ENCODE results near the gene CA14. TPM values are rescaled to one million over a fixed set of nuclear protein-coding genes. Genes with fewer than 3 reads are reported as not detected.

Gene CA14
- total and polyA plus RNA-seq, 2 experiments from 2014 or later: 41.3 to 47.4 TPM

DNA sequence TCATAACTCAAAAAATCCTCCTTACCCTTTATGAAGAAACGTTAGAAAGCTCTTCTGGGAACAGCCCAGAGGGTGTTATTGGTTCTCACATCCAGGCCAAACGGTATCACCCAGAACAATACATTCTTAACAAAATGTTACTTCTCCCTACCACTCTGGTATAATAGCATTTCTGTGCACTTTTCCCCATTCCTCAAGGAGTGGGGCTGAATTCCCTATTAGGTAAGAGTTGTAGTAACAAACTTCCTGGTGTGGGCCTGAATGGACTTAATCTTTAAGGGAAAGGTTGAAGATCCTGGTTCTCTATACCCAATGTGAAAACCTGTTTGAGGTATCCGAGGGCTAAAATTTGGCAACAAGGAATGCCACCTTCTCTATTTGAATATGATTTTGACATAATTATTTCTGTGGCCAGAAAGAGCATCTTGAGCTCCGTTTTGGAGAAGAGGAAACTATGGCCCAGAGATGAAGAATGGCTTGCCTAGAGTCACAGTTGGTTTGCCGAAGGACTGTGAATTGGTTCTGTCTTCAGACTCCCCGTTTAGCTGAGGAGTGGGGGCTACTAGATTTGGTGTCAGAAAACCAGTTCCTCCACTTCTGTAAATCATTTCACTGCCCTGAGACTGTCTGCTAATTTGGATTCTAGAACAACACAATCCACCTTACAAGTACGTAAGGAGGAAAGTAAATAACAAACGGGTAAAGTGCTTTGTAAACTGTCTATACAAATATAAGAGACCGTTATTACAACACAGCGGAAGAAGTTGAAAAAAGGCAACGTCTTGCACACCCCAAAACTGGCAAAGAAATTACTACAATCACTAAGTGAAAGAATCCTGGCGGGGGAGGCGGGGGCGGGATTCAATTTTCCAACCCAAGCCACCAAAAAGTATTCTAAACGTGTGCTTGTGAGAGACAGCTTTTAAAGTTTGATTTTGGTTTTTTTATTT, 23.9 kb upstream of the CA14 start:
- peak overlapping the region; percentile 80 for H3K4me2 ChIP-seq
- H3K36me3 Mint-ChIP-seq (ENCODE audit: low read depth): peaks cover 31% of the 10 kb centered on the region
- H2AFZ ChIP-seq: no peak overlapping the region
- DNase-seq (ENCODE audit: low spot score) (no peak), ATAC-seq (no peak)
- peaks cover 5% of the 10 kb centered on the region for H3K27me3 Mint-ChIP-seq (ENCODE audit: insufficient read depth, low read depth, poor library complexity)
- H3K4me1 ChIP-seq (ENCODE audit: insufficient read depth): peaks cover 15% of the 10 kb centered on the region
- peak overlapping the region; percentile 76; the same call in 1 of the 2 replicates for H3K27ac ChIP-seq (ENCODE audit: low read depth)
- peak overlapping the region; percentile 71 for H3K4me3 ChIP-seq
- peak overlapping the region; percentile 7; the same call in 1 of the 2 replicates for H3K27ac Mint-ChIP-seq
- peaks cover 9% of the 10 kb centered on the region for H3K36me3 ChIP-seq (ENCODE audit: insufficient read depth)
- peaks cover 7% of the 10 kb centered on the region; the same call in 1 of the 2 replicates for H3K9me2 ChIP-seq (ENCODE audit: insufficient read depth)
- TF ChIP-seq EZH2phosphoT487 (IDR thresholded peaks at IDR 0.05; ENCODE audit: unreplicated experiment) (no peak), JUNB (IDR thresholded peaks at IDR 0.05; ENCODE audit: unreplicated experiment) (no peak), STAT1 (IDR thresholded peaks at IDR 0.05; ENCODE audit: unreplicated experiment) (no peak)
- H3K79me2 ChIP-seq (replicated peaks; ENCODE audit: insufficient read depth): peaks cover 65% of the 10 kb centered on the region
- no peaks in the 10 kb centered on the region for H3K27me3 ChIP-seq (ENCODE audit: insufficient read depth)
- no peaks in the 10 kb centered on the region; the same call in 2 of the 3 replicates for H3K9me3 Mint-ChIP-seq
- H3K4me3 Mint-ChIP-seq: no peak overlapping the region; the same call in 2 of the 3 replicates
- H3K4me1 Mint-ChIP-seq: peaks cover 17% of the 10 kb centered on the region
- peaks cover 12% of the 10 kb centered on the region; the same call in 1 of the 2 replicates for H4K20me1 ChIP-seq (replicated peaks; ENCODE audit: insufficient read depth)
- 0 out of 2 replicates have a peak, but pooled peaks cover 3% of the 10 kb centered on the region for H3F3A ChIP-seq (replicated peaks; ENCODE audit: low read depth)

DNA sequence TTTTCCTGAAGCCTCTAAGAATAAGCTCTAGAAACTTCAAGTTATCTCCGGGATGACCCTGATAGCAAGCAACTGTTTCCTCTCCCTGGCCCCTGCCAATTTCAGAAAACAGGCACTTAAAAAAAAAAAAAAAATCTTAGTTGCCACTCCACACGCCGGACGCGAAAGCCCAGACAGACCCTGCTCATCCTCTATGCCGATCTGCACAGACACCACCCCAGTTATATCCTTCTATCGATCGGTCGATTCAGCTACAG, 23.3 kb upstream of the CA14 start:
- 0 out of 2 replicates have a peak, but pooled peaks cover 3% of the 10 kb centered on the region for H3F3A ChIP-seq (replicated peaks; ENCODE audit: low read depth)
- Mint-ChIP-seq H3K4me1 (peaks cover 17% of the 10 kb centered on the region), H3K27me3 (ENCODE audit: insufficient read depth, low read depth, poor library complexity) (peaks cover 7% of the 10 kb centered on the region), H3K36me3 (ENCODE audit: low read depth) (peaks cover 25% of the 10 kb centered on the region; the same call in 2 of the 3 replicates), H3K9me3 (no peaks in the 10 kb centered on the region; the same call in 2 of the 3 replicates), H3K4me3 (no peak overlapping the region; the same call in 2 of the 3 replicates), H3K27ac (peak overlapping the region; percentile 95)
- H3K27ac ChIP-seq (ENCODE audit: low read depth): peak overlapping the region; percentile 76
- peak overlapping the region; percentile 80 for H3K4me2 ChIP-seq
- peaks cover 9% of the 10 kb centered on the region for H3K36me3 ChIP-seq (ENCODE audit: insufficient read depth)
- no peaks in the 10 kb centered on the region for H3K27me3 ChIP-seq (ENCODE audit: insufficient read depth)
- H3K4me3 ChIP-seq: peak overlapping the region; percentile 71
- H4K20me1 ChIP-seq (replicated peaks; ENCODE audit: insufficient read depth): peaks cover 12% of the 10 kb centered on the region; the same call in 1 of the 2 replicates
- H3K4me1 ChIP-seq (ENCODE audit: insufficient read depth): peaks cover 15% of the 10 kb centered on the region
- no peak overlapping the region for H2AFZ ChIP-seq
- ATAC-seq: no peak
- no peak for DNase-seq (ENCODE audit: low spot score)
- H3K79me2 ChIP-seq (replicated peaks; ENCODE audit: insufficient read depth): peaks cover 65% of the 10 kb centered on the region
- peaks cover 7% of the 10 kb centered on the region; the same call in 1 of the 2 replicates for H3K9me2 ChIP-seq (ENCODE audit: insufficient read depth)
- TF ChIP-seq STAT1 (IDR thresholded peaks at IDR 0.05; ENCODE audit: unreplicated experiment) (no peak), CREB1 (CRISPR knock-in tag; IDR thresholded peaks at IDR 0.05; ENCODE audit: low read depth) (no peak), POLR2AphosphoS5 (IDR thresholded peaks at IDR 0.05; ENCODE audit: low read depth) (no peak), EZH2 (IDR thresholded peaks at IDR 0.05; ENCODE audit: low read depth, unreplicated experiment) (no peak), NANOG (IDR thresholded peaks at IDR 0.05; ENCODE audit: borderline replicate concordance) (no peak), ZNF331 (CRISPR knock-in tag; IDR thresholded peaks at IDR 0.05; ENCODE audit: low read depth) (no peak), EZH2phosphoT487 (IDR thresholded peaks at IDR 0.05; ENCODE audit: unreplicated experiment) (no peak)
- TF ChIP-seq, protein P1, sequence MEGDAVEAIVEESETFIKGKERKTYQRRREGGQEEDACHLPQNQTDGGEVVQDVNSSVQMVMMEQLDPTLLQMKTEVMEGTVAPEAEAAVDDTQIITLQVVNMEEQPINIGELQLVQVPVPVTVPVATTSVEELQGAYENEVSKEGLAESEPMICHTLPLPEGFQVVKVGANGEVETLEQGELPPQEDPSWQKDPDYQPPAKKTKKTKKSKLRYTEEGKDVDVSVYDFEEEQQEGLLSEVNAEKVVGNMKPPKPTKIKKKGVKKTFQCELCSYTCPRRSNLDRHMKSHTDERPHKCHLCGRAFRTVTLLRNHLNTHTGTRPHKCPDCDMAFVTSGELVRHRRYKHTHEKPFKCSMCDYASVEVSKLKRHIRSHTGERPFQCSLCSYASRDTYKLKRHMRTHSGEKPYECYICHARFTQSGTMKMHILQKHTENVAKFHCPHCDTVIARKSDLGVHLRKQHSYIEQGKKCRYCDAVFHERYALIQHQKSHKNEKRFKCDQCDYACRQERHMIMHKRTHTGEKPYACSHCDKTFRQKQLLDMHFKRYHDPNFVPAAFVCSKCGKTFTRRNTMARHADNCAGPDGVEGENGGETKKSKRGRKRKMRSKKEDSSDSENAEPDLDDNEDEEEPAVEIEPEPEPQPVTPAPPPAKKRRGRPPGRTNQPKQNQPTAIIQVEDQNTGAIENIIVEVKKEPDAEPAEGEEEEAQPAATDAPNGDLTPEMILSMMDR (conservative IDR thresholded peaks at IDR 0.05; ENCODE audit: low read depth in 2 of 2): no peak
- TF ChIP-seq, protein P2, sequence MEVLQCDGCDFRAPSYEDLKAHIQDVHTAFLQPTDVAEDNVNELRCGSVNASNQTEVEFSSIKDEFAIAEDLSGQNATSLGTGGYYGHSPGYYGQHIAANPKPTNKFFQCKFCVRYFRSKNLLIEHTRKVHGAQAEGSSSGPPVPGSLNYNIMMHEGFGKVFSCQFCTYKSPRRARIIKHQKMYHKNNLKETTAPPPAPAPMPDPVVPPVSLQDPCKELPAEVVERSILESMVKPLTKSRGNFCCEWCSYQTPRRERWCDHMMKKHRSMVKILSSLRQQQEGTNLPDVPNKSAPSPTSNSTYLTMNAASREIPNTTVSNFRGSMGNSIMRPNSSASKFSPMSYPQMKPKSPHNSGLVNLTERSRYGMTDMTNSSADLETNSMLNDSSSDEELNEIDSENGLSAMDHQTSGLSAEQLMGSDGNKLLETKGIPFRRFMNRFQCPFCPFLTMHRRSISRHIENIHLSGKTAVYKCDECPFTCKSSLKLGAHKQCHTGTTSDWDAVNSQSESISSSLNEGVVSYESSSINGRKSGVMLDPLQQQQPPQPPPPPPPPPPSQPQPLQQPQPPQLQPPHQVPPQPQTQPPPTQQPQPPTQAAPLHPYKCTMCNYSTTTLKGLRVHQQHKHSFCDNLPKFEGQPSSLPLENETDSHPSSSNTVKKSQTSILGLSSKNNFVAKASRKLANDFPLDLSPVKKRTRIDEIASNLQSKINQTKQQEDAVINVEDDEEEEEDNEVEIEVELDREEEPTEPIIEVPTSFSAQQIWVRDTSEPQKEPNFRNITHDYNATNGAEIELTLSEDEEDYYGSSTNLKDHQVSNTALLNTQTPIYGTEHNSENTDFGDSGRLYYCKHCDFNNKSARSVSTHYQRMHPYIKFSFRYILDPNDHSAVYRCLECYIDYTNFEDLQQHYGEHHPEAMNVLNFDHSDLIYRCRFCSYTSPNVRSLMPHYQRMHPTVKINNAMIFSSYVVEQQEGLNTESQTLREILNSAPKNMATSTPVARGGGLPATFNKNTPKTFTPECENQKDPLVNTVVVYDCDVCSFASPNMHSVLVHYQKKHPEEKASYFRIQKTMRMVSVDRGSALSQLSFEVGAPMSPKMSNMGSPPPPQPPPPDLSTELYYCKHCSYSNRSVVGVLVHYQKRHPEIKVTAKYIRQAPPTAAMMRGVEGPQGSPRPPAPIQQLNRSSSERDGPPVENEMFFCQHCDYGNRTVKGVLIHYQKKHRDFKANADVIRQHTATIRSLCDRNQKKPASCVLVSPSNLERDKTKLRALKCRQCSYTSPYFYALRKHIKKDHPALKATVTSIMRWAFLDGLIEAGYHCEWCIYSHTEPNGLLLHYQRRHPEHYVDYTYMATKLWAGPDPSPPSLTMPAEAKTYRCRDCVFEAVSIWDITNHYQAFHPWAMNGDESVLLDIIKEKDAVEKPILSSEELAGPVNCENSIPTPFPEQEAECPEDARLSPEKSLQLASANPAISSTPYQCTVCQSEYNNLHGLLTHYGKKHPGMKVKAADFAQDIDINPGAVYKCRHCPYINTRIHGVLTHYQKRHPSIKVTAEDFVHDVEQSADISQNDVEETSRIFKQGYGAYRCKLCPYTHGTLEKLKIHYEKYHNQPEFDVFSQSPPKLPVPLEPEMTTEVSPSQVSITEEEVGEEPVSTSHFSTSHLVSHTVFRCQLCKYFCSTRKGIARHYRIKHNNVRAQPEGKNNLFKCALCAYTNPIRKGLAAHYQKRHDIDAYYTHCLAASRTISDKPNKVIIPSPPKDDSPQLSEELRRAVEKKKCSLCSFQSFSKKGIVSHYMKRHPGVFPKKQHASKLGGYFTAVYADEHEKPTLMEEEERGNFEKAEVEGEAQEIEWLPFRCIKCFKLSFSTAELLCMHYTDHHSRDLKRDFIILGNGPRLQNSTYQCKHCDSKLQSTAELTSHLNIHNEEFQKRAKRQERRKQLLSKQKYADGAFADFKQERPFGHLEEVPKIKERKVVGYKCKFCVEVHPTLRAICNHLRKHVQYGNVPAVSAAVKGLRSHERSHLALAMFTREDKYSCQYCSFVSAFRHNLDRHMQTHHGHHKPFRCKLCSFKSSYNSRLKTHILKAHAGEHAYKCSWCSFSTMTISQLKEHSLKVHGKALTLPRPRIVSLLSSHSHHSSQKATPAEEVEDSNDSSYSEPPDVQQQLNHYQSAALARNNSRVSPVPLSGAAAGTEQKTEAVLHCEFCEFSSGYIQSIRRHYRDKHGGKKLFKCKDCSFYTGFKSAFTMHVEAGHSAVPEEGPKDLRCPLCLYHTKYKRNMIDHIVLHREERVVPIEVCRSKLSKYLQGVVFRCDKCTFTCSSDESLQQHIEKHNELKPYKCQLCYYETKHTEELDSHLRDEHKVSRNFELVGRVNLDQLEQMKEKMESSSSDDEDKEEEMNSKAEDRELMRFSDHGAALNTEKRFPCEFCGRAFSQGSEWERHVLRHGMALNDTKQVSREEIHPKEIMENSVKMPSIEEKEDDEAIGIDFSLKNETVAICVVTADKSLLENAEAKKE (CRISPR knock-in tag; IDR thresholded peaks at IDR 0.05): no peak
- TF ChIP-seq, protein P3, sequence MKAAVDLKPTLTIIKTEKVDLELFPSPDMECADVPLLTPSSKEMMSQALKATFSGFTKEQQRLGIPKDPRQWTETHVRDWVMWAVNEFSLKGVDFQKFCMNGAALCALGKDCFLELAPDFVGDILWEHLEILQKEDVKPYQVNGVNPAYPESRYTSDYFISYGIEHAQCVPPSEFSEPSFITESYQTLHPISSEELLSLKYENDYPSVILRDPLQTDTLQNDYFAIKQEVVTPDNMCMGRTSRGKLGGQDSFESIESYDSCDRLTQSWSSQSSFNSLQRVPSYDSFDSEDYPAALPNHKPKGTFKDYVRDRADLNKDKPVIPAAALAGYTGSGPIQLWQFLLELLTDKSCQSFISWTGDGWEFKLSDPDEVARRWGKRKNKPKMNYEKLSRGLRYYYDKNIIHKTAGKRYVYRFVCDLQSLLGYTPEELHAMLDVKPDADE (IDR thresholded peaks at IDR 0.05): no peak
